Nephron progenitor cell (in vitro differentiated cells): ENCODE results near the gene CHMP4B.

ENCODE experiments used
- DNase-seq: peaks from one replicate; pipeline ENCODE4 v3.0.0; 2021
- H3K27ac Mint-ChIP-seq: 2 replicates; pipeline ENCODE4 v1.8.0; 2021; ENCODE audit warnings: mild to moderate bottlenecking, moderate library complexity, mixed read lengths
- H3K27me3 Mint-ChIP-seq: 2 replicates; pipeline ENCODE4 v1.8.0; 2021; ENCODE audit warnings: mild to moderate bottlenecking, low read depth, mixed read lengths; ENCODE audit not compliant: poor library complexity
- H3K36me3 Mint-ChIP-seq: 2 replicates; pipeline ENCODE4 v1.8.0; 2021; ENCODE audit warnings: low read depth, mixed read lengths
- H3K4me1 Mint-ChIP-seq: 2 replicates; pipeline ENCODE4 v1.8.0; 2021; ENCODE audit warnings: mixed read lengths
- H3K4me3 Mint-ChIP-seq: 2 replicates; pipeline ENCODE4 v1.8.0; 2021; ENCODE audit warnings: mild to moderate bottlenecking, moderate library complexity, mixed read lengths
- H3K9me3 Mint-ChIP-seq: 2 replicates; pipeline ENCODE4 v1.8.0; 2021; ENCODE audit warnings: mild to moderate bottlenecking, moderate library complexity, mixed read lengths
- CTCF ChIP-seq: fragments of 200-600 bp; sonication (generic); IDR thresholded peaks from 2 replicates; pipeline ENCODE4 v1.5.0; 2021; ENCODE audit warnings: antibody characterized with exemption

The CHMP4B gene

GRCh38 chr20:33828326-33828844 is 17.2 kb downstream of the CHMP4B start:
- no peaks in the 10 kb centered on the region for H3K27me3 Mint-ChIP-seq
- no peak for DNase-seq
- no peaks in the 10 kb centered on the region for H3K9me3 Mint-ChIP-seq
- peak overlapping the region; percentile 79 for H3K27ac Mint-ChIP-seq
- no peak for TF ChIP-seq CTCF
- peaks cover 16% of the 10 kb centered on the region for H3K36me3 Mint-ChIP-seq
- peaks cover 74% of the 10 kb centered on the region for H3K4me1 Mint-ChIP-seq
- no peak overlapping the region for H3K4me3 Mint-ChIP-seq

DNA sequence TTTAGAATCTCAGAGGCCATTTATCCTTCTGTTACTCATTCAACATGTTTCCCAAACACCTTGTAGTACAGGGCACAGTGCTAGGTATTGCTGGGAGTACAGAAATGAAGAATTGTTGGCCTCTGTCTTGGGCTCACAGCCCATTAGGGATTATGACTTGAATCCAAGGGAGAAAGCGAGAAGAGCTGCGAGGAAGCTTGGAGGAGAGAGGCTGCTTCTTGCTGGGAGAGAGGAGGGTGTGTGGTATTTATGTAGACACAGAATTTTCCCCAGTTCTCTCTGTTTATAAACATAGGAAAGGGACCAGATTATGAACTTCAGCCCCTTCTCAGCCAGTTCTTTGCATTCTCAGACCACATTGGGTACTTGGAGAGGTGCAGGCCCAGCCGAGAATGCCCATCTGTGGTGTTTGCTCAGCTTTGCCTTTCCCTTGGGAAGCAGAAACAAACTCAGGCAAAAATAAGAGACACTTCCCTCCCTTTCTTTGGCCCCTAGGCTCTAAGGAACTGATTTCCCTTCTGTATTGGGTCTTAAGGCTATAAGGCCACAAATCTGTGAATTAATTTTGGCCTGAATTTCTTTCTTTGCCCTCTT is 17.9 kb downstream of the CHMP4B start:
- no peak for DNase-seq
- Mint-ChIP-seq H3K36me3 (peaks cover 22% of the 10 kb centered on the region), H3K9me3 (no peaks in the 10 kb centered on the region), H3K4me3 (peak overlapping the region; percentile 37), H3K4me1 (peaks cover 79% of the 10 kb centered on the region), H3K27me3 (no peaks in the 10 kb centered on the region), H3K27ac (peak overlapping the region; percentile 79)
- no peak for TF ChIP-seq CTCF

DNA sequence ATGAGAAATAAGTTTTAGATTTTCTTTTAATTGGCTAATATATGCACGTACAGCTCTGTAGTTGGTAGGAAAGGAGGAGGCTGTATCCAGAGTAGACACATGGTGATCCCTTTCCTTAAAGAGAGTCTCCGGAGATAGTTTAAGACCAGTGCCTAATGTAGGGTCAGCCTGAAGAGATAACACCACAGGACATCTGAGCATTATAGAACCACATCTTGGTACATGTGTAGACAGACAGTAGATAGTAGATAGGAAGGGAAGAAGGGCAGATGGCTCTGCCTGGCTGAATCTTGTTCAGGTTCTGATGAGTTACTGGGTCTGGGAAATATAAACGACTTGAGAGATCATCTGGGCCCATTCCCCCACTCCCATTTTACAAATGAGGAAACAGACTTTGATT is 18.5 kb downstream of the CHMP4B start:
- Mint-ChIP-seq H3K27me3 (no peaks in the 10 kb centered on the region), H3K4me3 (no peak overlapping the region), H3K9me3 (no peaks in the 10 kb centered on the region), H3K36me3 (peaks cover 28% of the 10 kb centered on the region), H3K4me1 (peaks cover 79% of the 10 kb centered on the region), H3K27ac (no peak overlapping the region)
- TF ChIP-seq CTCF, result no peak
- no peak for DNase-seq

DNA sequence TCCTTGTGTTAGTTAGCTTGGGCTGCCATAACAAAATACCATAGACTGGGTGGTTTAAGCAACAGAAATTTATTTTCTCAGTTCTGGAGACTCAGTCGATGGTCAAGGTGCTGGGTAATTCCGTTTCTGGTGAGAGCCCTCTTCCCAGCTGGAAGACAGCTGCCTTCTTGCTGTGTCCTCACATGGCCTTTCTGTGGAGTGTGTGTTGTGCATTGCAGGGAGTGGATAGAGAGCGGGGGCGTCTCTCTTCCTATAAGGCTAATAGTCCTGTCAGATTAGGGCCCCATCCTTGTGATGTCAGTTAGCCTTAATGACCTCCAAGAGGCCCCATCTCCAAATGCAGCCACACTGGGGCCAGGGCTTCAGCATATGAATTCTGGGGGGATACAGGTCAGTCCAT is 19.2 kb downstream of the CHMP4B start:
- peaks cover 35% of the 10 kb centered on the region for H3K36me3 Mint-ChIP-seq
- no peak overlapping the region for H3K27ac Mint-ChIP-seq
- TF ChIP-seq CTCF, result no peak
- no peak overlapping the region for H3K4me3 Mint-ChIP-seq
- peaks cover 75% of the 10 kb centered on the region for H3K4me1 Mint-ChIP-seq
- H3K27me3 Mint-ChIP-seq, result no peaks in the 10 kb centered on the region
- no peak for DNase-seq
- peaks cover 5% of the 10 kb centered on the region for H3K9me3 Mint-ChIP-seq

- Mint-ChIP-seq H3K4me3 (no peak overlapping the region), H3K4me1 (peaks cover 75% of the 10 kb centered on the region), H3K27ac (peak overlapping the region; percentile 74), H3K36me3 (peaks cover 51% of the 10 kb centered on the region), H3K9me3 (peaks cover 11% of the 10 kb centered on the region), H3K27me3 (no peaks in the 10 kb centered on the region)
- no peak for TF ChIP-seq CTCF
- no peak for DNase-seq
These were observed 21.1 kb downstream of the CHMP4B start for GRCh38 chr20:33832103-33832804.

DNA sequence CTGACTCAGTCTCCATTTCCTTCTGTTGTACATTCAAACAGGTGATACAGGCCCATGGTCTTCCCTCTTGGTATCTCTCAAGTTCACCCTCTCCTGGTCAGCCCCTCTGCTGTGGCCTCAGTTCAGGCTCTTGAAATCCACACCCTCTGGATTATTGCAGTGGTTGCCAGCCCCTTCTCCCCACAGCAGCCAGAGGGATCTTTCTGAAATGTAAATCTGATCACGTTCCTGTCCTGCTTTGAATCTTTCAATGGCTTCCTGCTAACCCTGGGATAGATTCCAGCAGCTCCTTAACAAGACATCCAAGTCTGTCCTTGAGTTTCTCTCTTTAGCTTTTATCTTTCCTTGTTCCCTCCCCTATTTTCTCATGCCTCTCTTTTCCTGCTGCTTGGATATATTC is 22.2 kb downstream of the CHMP4B start:
- H3K27me3 Mint-ChIP-seq, result no peaks in the 10 kb centered on the region
- TF ChIP-seq CTCF, result no peak
- peaks cover 51% of the 10 kb centered on the region for H3K36me3 Mint-ChIP-seq
- H3K27ac Mint-ChIP-seq, result peak overlapping the region; percentile 93
- H3K4me3 Mint-ChIP-seq, result no peak overlapping the region
- H3K4me1 Mint-ChIP-seq, result peaks cover 66% of the 10 kb centered on the region
- peaks cover 11% of the 10 kb centered on the region for H3K9me3 Mint-ChIP-seq
- no peak for DNase-seq
